Heart left ventricle (tissue), 13 donors: ENCODE measurements around the gene CCDC82.

Source experiments
- CTCF ChIP-seq, 12 donors: fragments of 200-600 bp; sonication (generic) in 4 of 12; IDR thresholded peaks; one replicate each; pipeline versions ENCODE4 v1.5.0 to v1.8.0; 2018 to 2022; ENCODE audit warnings: antibody characterized with exemption in 12 of 12, mild to moderate bottlenecking in 5 of 12
- POLR2A ChIP-seq, 2 donors: fragments of 450-650 bp; IDR thresholded peaks; one replicate each; pipeline ENCODE4 v1.6.1; 2017; ENCODE audit warnings: antibody characterized with exemption in 2 of 2, mild to moderate bottlenecking in 2 of 2, moderate library complexity in 2 of 2
- donor health status: ischemic (EF 13 %, LVEDD 7.1; RV severe dilation, severe dysfunction).
- donor health status: DM: no; HTN: yes; CAD: no.
- donor health status: DM: no; HTN: no; CAD: no.
- donor health status: ischemic (EF 25% LVEDD 6.9; RV normal size, moderate dysfunction).
- donor health status: ischemic (EF 25% LVEDD 5.7; RV mildly dilated, moderate dysfunction).
- donor health status: ischemic (EF 35%, LVEDD 5.7; RV mildly dilated, moderate dysfunction).
- donor health status: nonischemic (EF 11% LVEDD 7.7; RV severe dilation, severe dysfunction).
- donor health status: DM: yes; HTN: yes; CAD: no.
- donor health status: PGD.
- donor health status: ischemic (EF 29% LVEDD 5.4; RV normal size, mild dysfunction).
- donor health status: nonischemic (EF 23%, LVEDD 6.1; RV moderate dilation, normal function).

GRCh38 chr11:96333191-96333719, 56.5 kb downstream of the CCDC82 start:
- no peak for TF ChIP-seq CTCF (IDR thresholded peaks at IDR 0.05)
- no peak for TF ChIP-seq POLR2A (IDR thresholded peaks at IDR 0.05)
